H9 (cell line): ENCODE results near the gene L1CAM. TPM values are rescaled to one million over a fixed set of nuclear protein-coding genes. Genes with fewer than 3 reads are reported as not detected.

Experiments
- DNase-seq: peaks from one replicate; pipeline ENCODE4 v3.0.0-alpha.2; 2017
- H2AFZ ChIP-seq: one replicate; pipeline ENCODE4 v1.6.1; 2013; ENCODE audit warnings: mild to moderate bottlenecking, low read length, control low read depth, moderate library complexity
- H2AK5ac ChIP-seq: 2 replicates; pipeline ENCODE4 v1.6.1; 2013; ENCODE audit warnings: low read length, control low read depth, mixed read lengths; ENCODE audit not compliant: insufficient read length
- H2BK120ac ChIP-seq: one replicate; pipeline ENCODE4 v1.6.1; 2013; ENCODE audit warnings: low read depth, mild to moderate bottlenecking, low read length, control low read depth, inconsistent platforms; ENCODE audit not compliant: poor library complexity, severe bottlenecking
- H2BK12ac ChIP-seq: 2 replicates; pipeline ENCODE4 v1.6.1; 2013; ENCODE audit warnings: low read length, control low read depth, mixed read lengths, low read depth; ENCODE audit not compliant: insufficient read length
- H2BK15ac ChIP-seq: 2 replicates; pipeline ENCODE4 v1.6.1; 2013; ENCODE audit warnings: low read depth, low read length, control low read depth
- H2BK20ac ChIP-seq: one replicate; pipeline ENCODE4 v1.6.1; 2013; ENCODE audit warnings: low read depth, mild to moderate bottlenecking, low read length, control low read depth, inconsistent platforms; ENCODE audit not compliant: poor library complexity, severe bottlenecking
- H2BK5ac ChIP-seq: 2 replicates; pipeline ENCODE4 v1.6.1; 2013; ENCODE audit warnings: low read length, control low read depth, mixed read lengths; ENCODE audit not compliant: insufficient read length
- H3K14ac ChIP-seq: 2 replicates; pipeline ENCODE4 v1.6.1; 2013; ENCODE audit warnings: low read length, control low read depth; ENCODE audit not compliant: insufficient read depth
- H3K18ac ChIP-seq: 2 replicates; pipeline ENCODE4 v1.6.1; 2013; ENCODE audit warnings: low read depth, mild to moderate bottlenecking, mixed read lengths, low read length, control low read depth; ENCODE audit not compliant: insufficient read length
- H3K23ac ChIP-seq: 2 replicates; pipeline ENCODE4 v1.6.1; 2013; ENCODE audit warnings: low read length, control low read depth, mixed read lengths, low read depth; ENCODE audit not compliant: insufficient read length
- H3K23me2 ChIP-seq: 2 replicates; pipeline ENCODE4 v1.6.1; 2013; ENCODE audit warnings: low read depth, mild to moderate bottlenecking, mixed read lengths, low read length, control low read depth; ENCODE audit not compliant: insufficient read length, poor library complexity, severe bottlenecking
- H3K27ac ChIP-seq: 2 replicates; pipeline ENCODE4 v1.5.1; 2013; ENCODE audit warnings: low read length, control low read depth, mixed read lengths, low read depth; ENCODE audit not compliant: insufficient read length
- H3K27me3 ChIP-seq: 2 replicates; pipeline ENCODE4 v1.6.1; 2013; ENCODE audit warnings: low read length, control low read depth, inconsistent platforms; ENCODE audit not compliant: insufficient read depth
- H3K4ac ChIP-seq: 2 replicates; pipeline ENCODE4 v1.6.1; 2013; ENCODE audit warnings: low read depth, mild to moderate bottlenecking, control low read depth, inconsistent platforms, low read length, moderate library complexity
- H3K4me1 ChIP-seq: 2 replicates; pipeline ENCODE4 v1.6.1; 2013; ENCODE audit warnings: low read length, control low read depth, inconsistent platforms; ENCODE audit not compliant: insufficient read depth
- H3K4me2 ChIP-seq: 2 replicates; pipeline ENCODE4 v1.6.1; 2013; ENCODE audit warnings: low read length, control low read depth, mixed read lengths; ENCODE audit not compliant: insufficient read length, insufficient read depth
- H3K56ac ChIP-seq: 2 replicates; pipeline ENCODE4 v1.6.1; 2013; ENCODE audit warnings: low read depth, mild to moderate bottlenecking, mixed read lengths, low read length, control low read depth; ENCODE audit not compliant: insufficient read length
- H3K79me1 ChIP-seq: 2 replicates; pipeline ENCODE4 v1.6.1; 2013; ENCODE audit warnings: low read depth, mild to moderate bottlenecking, moderate library complexity, low read length, control low read depth, inconsistent platforms; ENCODE audit not compliant: insufficient read depth, poor library complexity, severe bottlenecking
- H3K79me2 ChIP-seq: 2 replicates; pipeline ENCODE4 v1.6.1; 2013; ENCODE audit warnings: low read length, control low read depth, inconsistent platforms; ENCODE audit not compliant: insufficient read depth
- H3K9ac ChIP-seq: 2 replicates; pipeline ENCODE4 v1.6.1; 2013; ENCODE audit warnings: low read length, control low read depth, mixed read lengths; ENCODE audit not compliant: insufficient read length; ENCODE audit errors: extremely low read depth
- H3K9me3 ChIP-seq: one replicate; pipeline ENCODE4 v1.6.1; 2013; ENCODE audit warnings: low read depth, low read length, inconsistent platforms; ENCODE audit not compliant: control insufficient read depth
- H3T11ph ChIP-seq: one replicate; pipeline ENCODE4 v1.6.1; 2013; ENCODE audit warnings: mild to moderate bottlenecking, low read length, control low read depth, inconsistent platforms
- H4K20me1 ChIP-seq: one replicate; pipeline ENCODE4 v1.6.1; 2013; ENCODE audit not compliant: control insufficient read depth, insufficient read length, insufficient read depth
- H4K5ac ChIP-seq: 2 replicates; pipeline ENCODE4 v1.6.1; 2013; ENCODE audit warnings: low read depth, mild to moderate bottlenecking, mixed read lengths, low read length, control low read depth; ENCODE audit not compliant: insufficient read length
- H4K8ac ChIP-seq: replicated peaks from 2 replicates; pipeline ENCODE4 v1.6.1; 2013; ENCODE audit warnings: low read length, control low read depth, mixed read lengths, low read depth; ENCODE audit not compliant: insufficient read length
- H4K91ac ChIP-seq: 2 replicates; pipeline ENCODE4 v1.6.1; 2013; ENCODE audit warnings: low read depth, mild to moderate bottlenecking, moderate library complexity, mixed read lengths, low read length, control low read depth; ENCODE audit not compliant: insufficient read length
- H3K27ac Mint-ChIP-seq, 3 experiments: 2 replicates in 2 of 3; 3 replicates in 1 of 3; pipeline ENCODE4 v1.8.0; 2020 to 2021; ENCODE audit warnings: mixed read lengths in 3 of 3, mild to moderate bottlenecking in 1 of 3, moderate library complexity in 1 of 3
- H3K27me3 Mint-ChIP-seq: 2 replicates; pipeline ENCODE4 v1.8.0; 2021; ENCODE audit warnings: low read depth, mild to moderate bottlenecking, moderate library complexity, mixed read lengths
- H3K36me3 Mint-ChIP-seq, 3 experiments: 2 replicates in 2 of 3; 3 replicates in 1 of 3; pipeline ENCODE4 v1.8.0; 2020 to 2021; ENCODE audit warnings: low read depth in 3 of 3, mixed read lengths in 3 of 3; ENCODE audit not compliant: insufficient read depth in 1 of 3
- H3K4me1 Mint-ChIP-seq, 2 experiments: 2 replicates each; pipeline ENCODE4 v1.8.0; 2020; ENCODE audit warnings: mixed read lengths in 2 of 2
- H3K4me3 Mint-ChIP-seq, 2 experiments: 2 replicates in 1 of 2; 3 replicates in 1 of 2; pipeline ENCODE4 v1.8.0; 2020 to 2021; ENCODE audit warnings: mild to moderate bottlenecking in 2 of 2, mixed read lengths in 2 of 2, moderate library complexity in 1 of 2
- H3K9me3 Mint-ChIP-seq, 2 experiments: 2 replicates in 1 of 2; 3 replicates in 1 of 2; pipeline ENCODE4 v1.8.0; 2020; ENCODE audit warnings: mild to moderate bottlenecking in 2 of 2, mixed read lengths in 2 of 2, moderate library complexity in 1 of 2
- WGBS: extraction: QIAGEN DNeasy Blood & Tissue Kit; methylation state at CpG from one replicate; pipeline ENCODE4 v1.1.7; 2013; ENCODE audit warnings: missing lambda C conversion rate, low lambda C conversion rate, mixed read lengths; ENCODE audit not compliant: insufficient read length; ENCODE audit errors: extremely low coverage; 5-methylcytosine and 5-hydroxymethylcytosine counted together
- total RNA-seq: library from RNA; stranded (reverse); gene quantifications from 2 replicates; pipeline ENCODE4 v1.2.1, GENCODE V29; 2021
- TF ChIP-seq, protein P1 (sequence below): fragments of 200-600 bp; sonication (generic); conservative IDR thresholded peaks from 3 replicates; pipeline ENCODE4 v1.8.0; 2021; ENCODE audit warnings: antibody characterized with exemption, mild to moderate bottlenecking

Gene L1CAM
- total RNA-seq, 1 experiment from 2014 or later = 22.7 TPM

DNA sequence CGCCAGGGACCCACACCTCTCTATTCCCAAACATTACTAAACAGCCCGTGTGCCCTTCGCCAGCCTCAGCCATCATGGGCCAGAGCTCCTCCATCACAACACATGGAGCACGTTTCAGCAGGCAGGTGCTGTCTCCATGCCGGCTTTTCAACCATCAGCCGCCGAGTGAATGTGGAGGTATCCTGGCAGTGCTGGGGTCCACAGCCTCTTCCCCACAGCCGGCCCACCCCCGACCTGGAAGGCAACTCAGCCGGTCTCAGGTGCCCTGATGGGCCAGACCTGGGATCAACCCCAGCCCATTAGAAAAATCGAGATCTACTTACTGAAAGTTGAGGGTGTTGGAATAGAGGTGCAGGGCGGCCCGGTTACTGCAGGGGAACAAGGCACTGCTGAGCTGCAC is 45.8 kb upstream of the L1CAM start:
- peaks cover 2 to 31% of the 10 kb centered on the region in 2 experiments for H3K4me1 Mint-ChIP-seq
- Histone ChIP-seq H2BK20ac (no peak overlapping the region), H3K27ac (no peak overlapping the region), H3K4me1 (no peaks in the 10 kb centered on the region), H4K91ac (no peak overlapping the region), H2BK5ac (no peak overlapping the region), H3K18ac (no peak overlapping the region), H2BK120ac (no peak overlapping the region), H4K8ac (no peak overlapping the region), H2BK15ac (no peak overlapping the region), H3T11ph (no peak overlapping the region), H3K27me3 (no peaks in the 10 kb centered on the region), H2BK12ac (no peak overlapping the region), H3K79me2 (no peaks in the 10 kb centered on the region; the same call in 1 of the 2 replicates), H3K9me3 (peaks cover 26% of the 10 kb centered on the region), H2AK5ac (no peak overlapping the region), H2AFZ (no peak overlapping the region), H3K23me2 (peaks cover 18% of the 10 kb centered on the region), H4K5ac (no peak overlapping the region), H3K56ac (no peak overlapping the region), H3K79me1 (no peaks in the 10 kb centered on the region), H3K23ac (no peak overlapping the region), H3K4ac (no peak overlapping the region), H4K20me1 (no peaks in the 10 kb centered on the region), H3K4me2 (no peak overlapping the region), H3K9ac (no peak overlapping the region), H3K14ac (no peak overlapping the region)
- H3K27me3 Mint-ChIP-seq = no peaks in the 10 kb centered on the region
- peaks cover 22 to 47% (median 30%) of the 10 kb centered on the region in 3 experiments for H3K36me3 Mint-ChIP-seq
- no peak for DNase-seq
- no CpG with 5 or more reads among the region's 13 CpGs for WGBS
- TF ChIP-seq, protein P1, sequence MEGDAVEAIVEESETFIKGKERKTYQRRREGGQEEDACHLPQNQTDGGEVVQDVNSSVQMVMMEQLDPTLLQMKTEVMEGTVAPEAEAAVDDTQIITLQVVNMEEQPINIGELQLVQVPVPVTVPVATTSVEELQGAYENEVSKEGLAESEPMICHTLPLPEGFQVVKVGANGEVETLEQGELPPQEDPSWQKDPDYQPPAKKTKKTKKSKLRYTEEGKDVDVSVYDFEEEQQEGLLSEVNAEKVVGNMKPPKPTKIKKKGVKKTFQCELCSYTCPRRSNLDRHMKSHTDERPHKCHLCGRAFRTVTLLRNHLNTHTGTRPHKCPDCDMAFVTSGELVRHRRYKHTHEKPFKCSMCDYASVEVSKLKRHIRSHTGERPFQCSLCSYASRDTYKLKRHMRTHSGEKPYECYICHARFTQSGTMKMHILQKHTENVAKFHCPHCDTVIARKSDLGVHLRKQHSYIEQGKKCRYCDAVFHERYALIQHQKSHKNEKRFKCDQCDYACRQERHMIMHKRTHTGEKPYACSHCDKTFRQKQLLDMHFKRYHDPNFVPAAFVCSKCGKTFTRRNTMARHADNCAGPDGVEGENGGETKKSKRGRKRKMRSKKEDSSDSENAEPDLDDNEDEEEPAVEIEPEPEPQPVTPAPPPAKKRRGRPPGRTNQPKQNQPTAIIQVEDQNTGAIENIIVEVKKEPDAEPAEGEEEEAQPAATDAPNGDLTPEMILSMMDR = no peak
- H3K27ac Mint-ChIP-seq = no peak overlapping the region; a peak in 1 of 7 replicates
- peaks cover 58 to 68% of the 10 kb centered on the region in 2 experiments for H3K9me3 Mint-ChIP-seq
- H3K4me3 Mint-ChIP-seq = no peak overlapping the region
